Limb (tissue), 2 donors: Measurements from ENCODE around the gene ADH5.
"Not testable (repeated sequence)": the region's sequence is repeated elsewhere in the genome, so short reads cannot be mapped to it uniquely, and the experiment has no call there.

Source experiments
- DNase-seq, 2 donors: peaks; one replicate each; pipeline ENCODE4 v3.0.0-alpha.2; 2016; ENCODE audit errors: extremely low spot score in 2 of 2

Gene ADH5

DNA sequence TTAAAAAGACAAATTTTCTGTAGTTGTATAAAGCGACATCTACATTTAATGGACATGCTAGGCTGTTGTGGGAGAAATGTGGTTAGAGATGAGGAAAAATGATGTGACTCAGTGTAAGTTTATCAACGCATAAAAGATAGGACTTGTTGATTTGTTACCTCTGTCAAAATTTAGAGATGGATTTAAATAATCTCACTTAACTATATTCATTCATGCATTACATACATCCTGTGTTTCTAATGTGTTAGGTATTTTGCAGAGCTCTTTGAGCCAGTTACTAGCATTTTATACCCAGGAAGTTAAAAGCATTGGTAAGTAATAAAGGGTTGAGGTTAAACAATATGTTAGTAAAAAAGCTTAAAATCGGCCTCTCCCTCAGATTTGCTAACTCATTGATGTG, 58.7 kb downstream of the ADH5 start:
- no peak for DNase-seq

DNA sequence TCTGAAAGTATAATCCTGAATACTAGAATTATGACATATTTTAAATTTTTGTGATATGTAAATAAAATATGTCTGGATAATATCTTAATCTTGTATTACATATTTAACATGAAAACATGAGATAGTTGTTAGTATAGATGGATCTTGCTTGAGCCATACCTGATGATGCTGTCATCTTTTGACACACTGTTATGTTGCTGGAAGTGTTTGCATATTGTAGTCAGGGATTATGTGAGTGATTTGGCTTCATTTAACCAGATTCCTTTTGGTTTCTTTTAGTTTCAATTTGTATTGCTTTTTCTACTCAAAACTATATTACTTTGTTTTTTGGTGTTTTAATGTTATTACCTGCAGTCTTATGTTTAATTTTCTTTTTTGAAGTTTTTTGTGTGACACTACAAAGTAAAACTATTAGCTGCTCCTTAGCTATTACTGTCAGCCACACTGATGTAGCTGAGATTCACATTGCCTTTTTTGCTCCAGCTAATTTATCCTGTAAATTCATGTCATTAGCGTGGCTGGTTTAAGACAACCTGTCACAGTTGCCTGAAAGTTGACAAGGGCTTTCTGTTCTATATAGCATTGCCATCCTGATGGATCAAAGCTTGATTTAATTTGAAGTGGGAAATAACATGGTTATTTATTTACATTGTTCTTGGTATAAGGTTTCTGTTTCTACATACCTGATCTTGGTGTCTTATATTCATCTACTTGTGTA, 59.4 kb downstream of the ADH5 start:
- DNase-seq = no peak

DNA sequence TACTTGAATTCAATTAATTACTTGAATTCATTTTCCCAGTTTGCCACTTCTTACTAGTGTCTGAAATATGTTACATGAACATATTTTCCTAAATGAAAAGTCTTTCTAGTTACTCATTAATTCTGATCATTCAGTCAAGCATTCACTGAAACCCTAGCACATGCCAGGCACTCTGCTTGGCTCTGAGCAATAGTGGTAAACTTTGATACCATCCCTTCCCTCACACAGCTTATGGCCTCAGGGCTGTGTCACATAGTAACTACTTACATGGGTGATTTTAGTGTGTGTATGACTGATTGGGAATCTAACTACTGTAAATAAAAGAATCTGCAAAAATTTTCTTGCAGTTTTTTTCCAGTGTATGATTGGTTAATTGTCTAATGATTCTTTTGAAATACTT, 60.4 kb downstream of the ADH5 start:
- no peak for DNase-seq

DNA sequence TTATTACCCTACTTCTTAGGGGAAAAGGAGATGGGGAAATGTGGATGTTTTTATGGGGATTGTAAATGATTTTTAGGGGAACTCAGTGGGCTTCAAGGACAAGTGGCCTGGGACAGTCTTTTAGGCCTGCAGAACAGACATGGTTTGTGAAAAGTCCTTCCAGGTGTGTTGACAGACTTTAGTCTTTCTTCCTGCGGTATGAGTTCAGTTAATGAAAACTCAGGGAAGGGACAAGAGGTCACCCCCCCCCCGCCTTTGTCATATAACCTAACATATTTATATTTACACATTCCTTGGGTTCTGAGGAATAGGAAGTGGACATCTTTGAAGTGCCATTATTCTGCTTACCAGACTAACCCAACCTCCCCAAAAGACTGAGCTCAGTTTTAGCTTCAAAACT, 61.3 kb downstream of the ADH5 start:
- no peak for DNase-seq

DNA sequence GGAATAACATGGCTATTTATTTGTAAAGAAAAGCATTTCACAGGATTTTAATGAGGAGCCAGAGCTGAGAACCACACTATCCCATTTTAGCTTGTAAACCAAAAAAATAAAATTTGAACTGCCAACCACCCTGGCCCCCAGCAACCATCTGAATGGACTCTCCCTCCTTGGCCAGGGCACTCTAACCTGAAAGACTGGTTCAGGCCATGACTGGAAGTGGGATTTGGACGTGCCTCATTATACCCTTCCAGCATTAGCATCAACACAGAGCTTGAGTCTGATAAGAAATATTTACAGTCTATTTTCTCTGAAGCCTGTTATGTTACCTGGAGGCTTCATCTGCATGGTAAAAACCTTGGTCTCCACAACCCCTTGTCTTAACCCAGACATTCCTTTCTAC, 63.1 kb downstream of the ADH5 start:
- DNase-seq = no peak

DNA sequence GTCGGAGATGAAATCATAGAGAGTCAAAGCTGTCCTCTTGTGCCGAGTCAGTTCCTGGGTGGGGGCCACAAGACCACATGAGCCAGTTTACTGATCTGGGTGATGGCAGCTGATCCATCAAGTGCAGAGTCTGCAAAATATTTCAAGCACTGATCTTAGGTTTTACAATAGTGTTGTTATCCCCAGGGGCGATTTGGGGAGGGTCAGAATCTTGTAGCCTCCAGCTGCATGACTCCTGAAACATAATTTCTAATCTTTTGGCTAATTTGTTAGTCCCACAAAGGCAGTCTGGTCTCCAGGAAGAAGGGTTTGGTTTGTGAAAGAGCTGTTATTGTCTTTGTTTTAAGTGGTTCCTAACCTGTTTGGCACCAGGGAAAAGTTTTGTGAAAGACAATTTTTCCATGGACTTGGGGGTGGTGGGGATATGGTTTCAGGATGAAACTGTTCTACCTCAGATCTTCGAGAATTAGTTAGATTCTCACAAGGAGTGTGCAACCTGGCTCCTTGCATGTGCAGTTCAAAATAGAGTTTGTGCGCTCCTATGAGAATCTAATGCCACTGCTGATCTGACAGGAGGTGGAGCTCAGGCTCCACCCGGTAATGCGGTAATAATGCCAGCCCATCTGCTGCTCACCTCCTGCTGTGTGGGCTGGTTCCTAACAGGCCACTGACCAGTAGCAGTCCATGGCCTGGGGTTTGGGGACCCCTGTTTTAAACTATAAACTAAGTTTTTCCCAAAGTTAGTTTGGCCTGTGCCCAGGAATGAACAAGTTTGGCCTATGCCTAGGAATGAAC, 63.9 kb downstream of the ADH5 start:
- DNase-seq = no peak

DNA sequence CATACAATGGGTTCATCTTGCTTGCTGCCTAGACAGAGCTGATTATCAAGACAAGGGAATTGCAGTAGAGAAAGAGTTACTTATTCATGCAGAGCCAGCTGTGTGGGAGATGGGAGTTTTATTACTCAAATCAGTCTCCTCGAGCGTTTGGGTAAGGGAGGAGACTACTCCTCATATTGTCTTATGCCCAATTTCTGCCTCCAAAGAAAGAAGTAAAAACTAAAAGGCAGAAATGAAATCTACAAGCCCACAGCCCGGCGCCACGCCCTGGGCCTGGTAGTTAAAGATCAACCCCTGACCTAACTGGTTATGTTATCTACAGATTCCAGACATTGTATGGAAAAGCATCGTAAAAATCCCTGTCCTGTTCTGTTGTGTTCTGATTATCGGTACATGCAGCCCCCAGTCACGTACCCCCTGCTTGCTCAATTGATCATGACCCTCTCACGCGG, 64.8 kb downstream of the ADH5 start:
- not testable (repeated sequence) for DNase-seq

DNA sequence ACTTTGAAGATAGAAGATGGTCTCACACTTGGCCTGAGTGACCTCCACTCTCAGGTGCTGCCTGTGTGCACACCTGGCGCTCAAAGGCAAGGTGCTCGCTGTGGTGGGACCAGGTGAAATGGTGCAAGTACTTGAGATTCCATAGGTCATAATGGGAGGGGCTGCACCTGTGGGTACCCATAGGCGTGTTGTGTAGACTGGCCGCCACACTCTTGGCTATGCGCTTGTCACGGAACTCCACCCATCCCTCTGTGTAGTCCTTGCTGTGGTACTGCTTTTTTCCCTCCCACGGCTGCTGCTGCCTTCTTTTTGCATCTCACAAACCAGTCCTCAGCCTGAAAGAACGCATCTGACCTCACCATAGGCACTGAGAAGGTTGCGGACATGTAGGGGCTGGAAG, 66.0 kb downstream of the ADH5 start:
- DNase-seq = no peak

DNA sequence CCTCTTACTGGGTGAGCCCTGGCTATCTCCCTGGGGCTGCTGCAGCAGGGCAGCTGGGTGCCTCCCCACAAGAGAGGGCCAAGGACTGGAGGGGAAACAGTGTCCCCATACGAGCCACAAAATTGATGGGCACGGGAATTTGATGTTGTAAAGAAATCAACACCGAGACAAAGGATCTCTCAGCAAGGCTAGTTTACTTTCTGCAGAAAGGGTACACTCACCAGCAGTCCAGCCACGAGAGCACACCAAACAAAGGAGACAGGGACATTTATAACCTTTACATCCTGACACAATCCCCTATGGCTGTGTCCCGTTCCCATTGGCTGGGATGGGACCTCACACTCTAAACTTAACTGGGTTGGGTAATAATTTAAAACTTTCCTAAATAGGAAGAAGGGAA, 67.2 kb downstream of the ADH5 start:
- DNase-seq = no peak
